Loucy (cell line): ENCODE measurements around the gene PIBF1.

ENCODE experiments used
- H2AFZ ChIP-seq: fragments of 200-600 bp; sonication (generic); 2 replicates; pipeline ENCODE4 v1.6.0; 2016; ENCODE audit warnings: antibody characterized with exemption, mild to moderate bottlenecking, low read length, moderate library complexity
- H3F3A ChIP-seq: fragments of 200-600 bp; 2 replicates; pipeline ENCODE4 v1.6.0; 2016; ENCODE audit warnings: antibody characterized with exemption, low read depth, mild to moderate bottlenecking
- H3K27me3 ChIP-seq: fragments of 200-600 bp; sonication (generic); 2 replicates; pipeline ENCODE4 v1.6.1; 2014; ENCODE audit warnings: low read length, mild to moderate bottlenecking; ENCODE audit not compliant: insufficient read depth, poor library complexity, severe bottlenecking
- H3K36me3 ChIP-seq: fragments of 200-600 bp; sonication (generic); 2 replicates; pipeline ENCODE4 v1.6.1; 2016; ENCODE audit warnings: low read length; ENCODE audit not compliant: insufficient read depth
- H3K4me1 ChIP-seq: fragments of 200-600 bp; sonication (generic); 2 replicates; pipeline ENCODE4 v1.5.1; 2014; ENCODE audit warnings: low read length, mild to moderate bottlenecking; ENCODE audit not compliant: insufficient read depth, poor library complexity, severe bottlenecking
- H3K4me2 ChIP-seq: fragments of 200-600 bp; sonication (generic); 2 replicates; pipeline ENCODE4 v1.6.0; 2014; ENCODE audit warnings: antibody characterized with exemption, low read length, low read depth, mild to moderate bottlenecking; ENCODE audit not compliant: poor library complexity, severe bottlenecking
- H3K4me3 ChIP-seq: fragments of 200-600 bp; sonication (generic); 2 replicates; pipeline ENCODE4 v1.5.1; 2014; ENCODE audit warnings: low read length, mild to moderate bottlenecking, mixed read lengths; ENCODE audit not compliant: poor library complexity, severe bottlenecking
- H3K79me2 ChIP-seq: fragments of 200-600 bp; sonication (generic); 2 replicates; pipeline ENCODE4 v1.6.1; 2014; ENCODE audit warnings: low read length; ENCODE audit not compliant: insufficient read depth
- H3K9ac ChIP-seq: fragments of 200-600 bp; sonication (generic); 2 replicates; pipeline ENCODE4 v1.6.0; 2014; ENCODE audit warnings: mild to moderate bottlenecking, low read depth, low read length, moderate library complexity; ENCODE audit not compliant: poor library complexity, severe bottlenecking
- H3K9me2 ChIP-seq: fragments of 200-600 bp; sonication (generic); replicated peaks from 2 replicates; pipeline ENCODE4 v1.6.1; 2016; ENCODE audit warnings: low read depth, low read length, mixed read lengths
- H3K9me3 ChIP-seq: fragments of 200-600 bp; sonication (generic); 2 replicates; pipeline ENCODE4 v1.6.1; 2014; ENCODE audit warnings: mild to moderate bottlenecking, antibody characterized with exemption, low read length, low read depth; ENCODE audit not compliant: insufficient read depth
- H4K20me1 ChIP-seq: fragments of 200-600 bp; sonication (generic); 2 replicates; pipeline ENCODE4 v1.6.0; 2014; ENCODE audit warnings: antibody characterized with exemption, low read length, mild to moderate bottlenecking; ENCODE audit not compliant: insufficient read depth, poor library complexity, severe bottlenecking
- CTCF ChIP-seq: fragments of 200-600 bp; sonication (generic); conservative IDR thresholded peaks from 2 replicates; pipeline ENCODE4 v1.5.1; 2014; ENCODE audit warnings: mild to moderate bottlenecking, antibody characterized with exemption, low read length
- EZH2phosphoT487 ChIP-seq: fragments of 200-600 bp; IDR thresholded peaks from 2 replicates; pipeline ENCODE4 v1.6.1; 2018; ENCODE audit warnings: antibody characterized with exemption, mild to moderate bottlenecking, moderate library complexity, borderline replicate concordance

PIBF1 gene

GRCh38 chr13:72884101-72884500, 102.2 kb downstream of the PIBF1 start:
- no peaks in the 10 kb centered on the region; the same call in 1 of the 2 replicates for H3K9me2 ChIP-seq
- H3K9ac ChIP-seq: no peak overlapping the region
- no peak overlapping the region for H2AFZ ChIP-seq
- H4K20me1 ChIP-seq: no peaks in the 10 kb centered on the region
- H3K36me3 ChIP-seq: peaks cover 17% of the 10 kb centered on the region
- no peak overlapping the region for H3K4me2 ChIP-seq
- no peaks in the 10 kb centered on the region for H3K79me2 ChIP-seq
- H3F3A ChIP-seq: no peaks in the 10 kb centered on the region
- no peaks in the 10 kb centered on the region for H3K27me3 ChIP-seq
- H3K9me3 ChIP-seq: no peaks in the 10 kb centered on the region
- H3K4me3 ChIP-seq: no peak overlapping the region
- TF ChIP-seq EZH2phosphoT487: no peak
- no peak for TF ChIP-seq CTCF
- no peaks in the 10 kb centered on the region for H3K4me1 ChIP-seq

GRCh38 chr13:72886272-72887067, 104.5 kb downstream of the PIBF1 start:
- H2AFZ ChIP-seq: no peak overlapping the region
- peaks cover 10% of the 10 kb centered on the region for H3K36me3 ChIP-seq
- no peaks in the 10 kb centered on the region for H3K4me1 ChIP-seq
- no peaks in the 10 kb centered on the region; the same call in 1 of the 2 replicates for H3K9me2 ChIP-seq
- H3F3A ChIP-seq: no peaks in the 10 kb centered on the region
- no peak overlapping the region for H3K9ac ChIP-seq
- no peak overlapping the region for H3K4me2 ChIP-seq
- H3K4me3 ChIP-seq: no peak overlapping the region
- H4K20me1 ChIP-seq: no peaks in the 10 kb centered on the region
- no peaks in the 10 kb centered on the region for H3K9me3 ChIP-seq
- TF ChIP-seq EZH2phosphoT487: no peak
- TF ChIP-seq CTCF: no peak
- H3K79me2 ChIP-seq: no peaks in the 10 kb centered on the region
- H3K27me3 ChIP-seq: no peaks in the 10 kb centered on the region

- H3K4me2 ChIP-seq: no peak overlapping the region
- H3K27me3 ChIP-seq: no peaks in the 10 kb centered on the region
- H4K20me1 ChIP-seq: no peaks in the 10 kb centered on the region
- H3K36me3 ChIP-seq: peaks cover 15% of the 10 kb centered on the region
- H3F3A ChIP-seq: no peaks in the 10 kb centered on the region
- H3K4me3 ChIP-seq: no peak overlapping the region
- H3K9ac ChIP-seq: no peak overlapping the region
- TF ChIP-seq CTCF (no peak), EZH2phosphoT487 (no peak)
- H2AFZ ChIP-seq: no peak overlapping the region
- H3K9me3 ChIP-seq: no peaks in the 10 kb centered on the region
- no peaks in the 10 kb centered on the region for H3K79me2 ChIP-seq
- no peaks in the 10 kb centered on the region for H3K4me1 ChIP-seq
- no peaks in the 10 kb centered on the region; the same call in 1 of the 2 replicates for H3K9me2 ChIP-seq
Observed at GRCh38 chr13:72889495-72889894, 107.6 kb downstream of the PIBF1 start.
